Stimulated activated CD4-positive, alpha-beta T cell treated with anti-CD3 and anti-CD28 coated beads, Interleukin-1b, Interleukin-23, amount 100 ng/mL, for 48 hours (primary cell): ENCODE measurements around the gene FHIT.

Experiments
- DNase-seq: peaks from one replicate; pipeline ENCODE4 v3.0.0-alpha.2; 2020

Gene FHIT

DNA sequence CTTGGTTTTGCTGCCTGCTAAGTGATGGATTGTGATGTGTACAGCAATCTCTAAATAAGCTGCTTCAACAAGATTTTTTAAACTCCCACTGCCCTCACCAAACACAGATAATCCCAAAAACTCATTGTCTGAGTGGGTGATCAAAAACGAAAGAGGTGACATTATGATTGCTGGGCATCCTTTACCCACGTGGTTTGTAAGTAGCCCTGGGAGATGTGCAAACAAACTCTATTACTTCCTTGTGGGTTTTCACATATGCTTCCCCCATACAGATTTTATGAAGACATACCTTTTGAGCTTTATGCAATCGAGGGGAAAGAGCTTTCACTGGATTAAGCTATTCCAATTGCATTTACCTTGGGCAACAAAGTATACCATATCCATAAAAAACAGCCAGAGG lies 1000.4 kb downstream of the FHIT start:
- DNase-seq: no peak

GRCh38 chr3:60250206-60250605 lies 1001.0 kb downstream of the FHIT start:
- no peak for DNase-seq

GRCh38 chr3:60246361-60246760 lies 1004.9 kb downstream of the FHIT start:
- DNase-seq: no peak

DNA sequence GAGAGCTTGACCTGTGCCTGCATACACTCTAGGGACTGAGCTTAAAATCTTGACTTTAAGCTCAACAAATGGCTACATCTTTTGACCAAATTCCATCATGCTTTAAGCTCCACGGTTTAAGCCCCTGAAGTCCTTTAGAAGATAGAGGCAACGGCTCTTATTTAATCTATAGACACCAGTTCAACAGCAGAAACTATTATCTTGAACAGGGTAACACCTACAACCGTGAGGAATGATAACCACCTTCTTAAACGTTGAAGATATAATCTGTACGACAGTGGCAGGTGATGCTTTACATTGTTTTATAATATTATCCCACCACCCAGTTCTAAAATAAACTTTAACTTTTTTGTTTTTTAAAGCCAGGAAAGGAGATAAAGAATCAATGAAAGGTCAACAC lies 1007.8 kb downstream of the FHIT start:
- no peak for DNase-seq

GRCh38 chr3:60240492-60240891 lies 1010.8 kb downstream of the FHIT start:
- DNase-seq: no peak

DNA sequence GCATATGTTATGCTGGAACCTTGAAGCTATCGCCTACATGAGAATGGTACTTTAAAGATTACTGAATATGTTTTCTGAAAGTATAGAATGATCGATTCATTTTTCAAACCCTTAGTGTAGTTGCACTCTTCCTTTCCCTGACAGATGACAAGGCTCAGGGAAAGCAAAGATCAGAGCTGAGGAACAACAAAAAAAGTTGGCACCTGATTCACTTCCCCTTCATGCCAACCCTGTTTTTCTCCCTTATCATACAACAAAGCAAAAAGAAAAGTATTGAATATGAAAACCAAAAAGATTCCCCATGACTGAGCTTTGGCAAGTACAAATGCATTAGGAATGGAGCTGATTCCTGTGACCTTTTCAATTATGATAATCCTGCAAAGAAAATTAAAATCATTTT lies 1012.7 kb downstream of the FHIT start:
- DNase-seq: no peak

GRCh38 chr3:60229502-60229901 lies 1021.8 kb downstream of the FHIT start:
- DNase-seq: no peak

DNA sequence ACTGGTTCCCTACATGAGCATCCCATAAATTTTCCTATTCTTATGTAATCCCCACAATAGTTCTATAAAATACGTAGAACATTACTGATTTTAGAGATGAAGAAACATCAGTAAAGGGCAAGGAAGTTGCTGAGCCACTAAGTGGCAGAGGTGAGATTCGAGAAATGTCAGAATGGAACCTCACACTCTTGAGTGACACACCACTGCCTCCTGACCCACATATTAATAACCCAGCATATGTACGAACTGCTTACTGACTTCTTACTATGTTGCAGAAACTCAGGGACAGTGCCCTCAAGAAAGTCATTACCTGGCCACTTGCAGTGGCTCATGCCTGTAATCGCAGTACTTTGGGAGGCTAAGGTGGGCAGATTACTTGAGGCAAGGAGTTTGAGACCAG lies 1022.4 kb downstream of the FHIT start:
- no peak for DNase-seq

DNA sequence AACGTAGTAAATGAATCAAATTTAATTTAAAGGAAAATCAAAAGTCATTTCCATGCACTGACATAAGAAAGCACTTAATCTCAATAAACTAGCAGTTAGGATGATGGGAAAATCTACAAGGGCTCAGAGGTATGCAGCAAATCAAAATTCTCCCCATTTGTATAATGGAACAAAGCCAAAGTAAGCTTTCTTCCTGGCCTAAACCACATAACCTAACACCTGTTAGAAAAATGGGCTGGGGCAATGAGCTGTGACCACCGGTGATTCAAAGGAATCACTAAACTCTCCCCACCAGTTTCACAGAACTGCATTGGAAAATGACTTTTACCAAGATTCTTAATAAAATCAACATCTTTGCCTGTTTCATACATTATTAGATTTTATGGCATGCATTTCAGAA lies 1024.3 kb downstream of the FHIT start:
- DNase-seq: no peak

DNA sequence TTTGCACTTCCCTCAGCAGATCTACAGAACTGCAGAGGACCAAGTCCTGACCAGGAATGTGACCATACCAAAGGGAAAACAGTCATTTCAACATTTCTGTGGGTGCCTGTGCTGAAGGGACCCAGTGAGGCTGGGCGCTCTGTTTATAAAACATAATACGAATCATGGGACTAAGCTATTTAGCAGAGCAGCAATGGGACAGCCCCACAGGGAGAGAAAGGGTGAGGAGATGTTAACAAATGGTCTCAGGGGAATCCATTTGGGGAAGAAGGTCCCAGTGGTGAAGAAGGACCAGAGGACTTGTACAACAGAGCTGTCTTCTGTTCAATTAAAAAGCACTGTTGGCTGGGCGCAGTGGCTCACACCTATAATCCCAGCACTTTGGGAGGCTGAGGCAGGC lies 1025.4 kb downstream of the FHIT start:
- DNase-seq: no peak

- no peak for DNase-seq
These were observed 1030.5 kb downstream of the FHIT start for GRCh38 chr3:60220768-60221167.

DNA sequence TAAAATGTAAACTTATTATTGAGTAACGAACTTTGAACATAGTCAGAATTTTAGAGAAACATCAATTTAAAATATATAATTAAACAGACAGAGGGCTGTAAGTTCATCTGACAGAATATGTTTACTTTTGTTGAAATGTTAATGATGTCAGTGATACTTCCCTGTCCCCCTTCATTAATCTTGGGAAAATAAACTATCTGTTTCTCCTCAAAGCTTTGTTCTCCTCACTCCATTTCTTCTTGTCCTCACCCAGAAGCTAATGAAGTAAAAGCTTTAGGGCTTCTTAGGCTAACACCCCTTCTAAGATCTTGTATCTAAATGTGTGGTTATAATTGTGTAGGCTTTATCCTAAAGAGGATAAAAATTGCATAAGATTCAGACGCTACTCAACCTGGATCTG lies 1031.8 kb downstream of the FHIT start:
- no peak for DNase-seq

GRCh38 chr3:60217156-60217911 lies 1033.9 kb downstream of the FHIT start:
- DNase-seq: no peak

GRCh38 chr3:60216462-60217075 lies 1034.7 kb downstream of the FHIT start:
- no peak for DNase-seq

- DNase-seq: no peak
These were observed 1035.3 kb downstream of the FHIT start for GRCh38 chr3:60215946-60216345.

GRCh38 chr3:60207905-60208304 lies 1043.3 kb downstream of the FHIT start:
- no peak for DNase-seq

DNA sequence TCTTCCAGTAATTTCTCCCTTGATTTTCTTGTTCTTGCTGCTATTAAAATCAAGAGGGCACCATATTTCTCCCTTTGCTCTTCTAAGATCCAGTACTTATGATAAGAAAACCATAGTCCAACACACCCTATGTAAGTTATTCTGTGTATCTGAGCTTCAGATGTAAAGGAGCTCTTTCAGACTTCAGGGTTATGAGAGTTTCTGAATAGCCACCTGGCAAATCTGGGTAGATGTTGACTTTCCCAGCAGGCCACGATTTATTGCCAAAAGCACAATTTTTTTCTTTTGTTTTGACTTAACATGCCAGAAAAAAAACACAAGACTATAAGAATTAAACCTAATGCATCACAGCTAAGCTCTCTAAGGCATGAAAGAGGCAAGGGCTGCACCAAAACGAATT lies 1045.0 kb downstream of the FHIT start:
- no peak for DNase-seq

GRCh38 chr3:60202052-60202726 lies 1049.1 kb downstream of the FHIT start:
- no peak for DNase-seq

GRCh38 chr3:60199306-60199705 lies 1051.9 kb downstream of the FHIT start:
- DNase-seq: no peak

GRCh38 chr3:60198179-60198720 lies 1053.0 kb downstream of the FHIT start:
- DNase-seq: no peak

DNA sequence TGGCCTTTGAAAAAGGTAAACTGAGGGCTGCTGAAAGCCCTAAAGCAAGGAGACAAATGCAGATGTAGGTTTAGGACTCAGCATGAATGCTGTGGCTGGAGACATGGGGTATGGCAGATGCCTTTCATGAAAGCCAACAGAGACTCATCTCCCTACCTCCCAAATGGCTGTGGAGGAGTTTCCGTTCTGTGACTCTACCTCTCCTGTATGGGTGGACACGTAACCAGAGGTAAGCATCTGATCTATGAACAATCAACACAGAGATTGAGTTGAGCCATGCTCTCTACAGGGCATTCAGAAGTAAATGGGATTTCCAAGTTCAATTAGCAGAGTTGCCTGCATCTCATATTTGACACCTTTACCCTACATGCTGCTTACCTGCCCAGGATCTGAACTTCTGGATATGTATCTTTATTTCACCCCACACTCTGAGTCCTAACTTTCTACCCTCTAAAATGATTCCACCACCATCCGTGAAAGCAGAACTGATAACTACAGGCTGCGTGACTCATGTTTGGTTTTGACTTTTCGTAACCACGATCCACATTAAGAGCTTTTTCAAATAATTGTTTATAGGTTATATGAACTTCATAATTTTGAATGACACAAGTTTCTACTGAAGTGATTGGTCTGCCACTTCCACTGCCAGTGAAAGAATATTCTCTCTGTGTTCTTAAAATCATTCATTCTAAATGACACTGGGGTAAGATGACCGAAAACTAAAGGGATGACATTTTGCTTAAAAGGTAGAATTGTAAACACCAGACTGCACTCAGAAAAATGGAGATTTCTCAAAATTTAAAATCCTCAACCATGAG lies 1058.7 kb downstream of the FHIT start:
- peak; percentile 25 for DNase-seq

- peak; percentile 13 for DNase-seq
These were observed 1061.2 kb downstream of the FHIT start for GRCh38 chr3:60190073-60190472.

DNA sequence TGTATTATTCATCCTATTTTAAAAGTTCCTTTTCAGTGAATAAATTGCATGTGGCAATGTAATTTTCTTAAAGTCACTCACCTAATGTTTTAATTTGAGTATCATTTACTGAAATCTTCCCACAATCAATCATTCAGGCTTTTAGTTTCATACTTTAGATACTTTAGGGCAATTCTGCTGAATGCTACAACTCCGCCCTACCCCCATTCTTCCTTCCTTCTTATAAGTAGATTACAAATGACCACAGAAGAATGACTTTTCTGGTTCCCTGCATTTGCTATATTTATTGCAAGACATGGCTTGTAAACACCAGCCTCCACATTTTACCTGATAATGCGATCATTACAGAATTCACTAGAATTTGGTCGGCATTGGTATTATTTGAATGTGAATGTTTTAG lies 1061.9 kb downstream of the FHIT start:
- no peak for DNase-seq
